Body of pancreas (tissue), 4 donors: ENCODE measurements around the gene CLDN6. TPM values are rescaled to one million over a fixed set of nuclear protein-coding genes. Genes with fewer than 3 reads are reported as not detected.
A peak's percentile ranks its signal among the peaks of the same experiment; 100 is the strongest.

Experiments
- ATAC-seq: fragments of 150-250 bp; one replicate; pipeline ENCODE4 v1.9.1; 2016
- DNase-seq, 4 donors: peaks; one replicate each; pipeline ENCODE4 v3.0.0-alpha.2; 2019
- H3K27ac ChIP-seq, 4 donors: fragments of 200-600 bp; sonication (generic); 1 replicate in 3 of 4; 2 replicates in 1 of 4; pipeline versions ENCODE4 v1.5.1 to v1.6.1; 2016 to 2019; ENCODE audit warnings: mild to moderate bottlenecking in 1 of 4, mixed read lengths in 1 of 4, moderate library complexity in 1 of 4
- H3K27me3 ChIP-seq, 2 donors: fragments of 200-600 bp; sonication (generic); one replicate each; pipeline ENCODE4 v1.6.0; 2016; ENCODE audit warnings: mild to moderate bottlenecking in 1 of 2
- H3K36me3 ChIP-seq, 2 donors: fragments of 200-600 bp; sonication (generic); replicated peaks in 1 of 2; 2 replicates each; pipeline ENCODE4 v1.5.1; 2016; ENCODE audit warnings: low read depth in 2 of 2; ENCODE audit not compliant: insufficient read depth in 1 of 2
- H3K4me1 ChIP-seq: fragments of 200-600 bp; sonication (generic); one replicate; pipeline ENCODE4 v1.6.0; 2016
- H3K4me3 ChIP-seq, 2 donors: fragments of 200-600 bp; sonication (generic); 1 replicate in 1 of 2; 2 replicates in 1 of 2; pipeline ENCODE4 v1.5.1; 2016 to 2019
- H3K9me3 ChIP-seq, 3 donors: fragments of 200-600 bp; sonication (generic); 1 replicate in 2 of 3; 2 replicates in 1 of 3; pipeline ENCODE4 v1.5.1; 2016
- CTCF ChIP-seq, 7 experiments: fragments of 450-650 bp in 4 of 7; fragments of 200-600 bp in 3 of 7; sonication (generic) in 3 of 7; IDR thresholded peaks; one replicate each; pipeline ENCODE4 v1.5.1; 2016 to 2019; ENCODE audit warnings: antibody characterized with exemption in 7 of 7
- POLR2A ChIP-seq, 3 donors: fragments of 450-650 bp; IDR thresholded peaks; one replicate each; pipeline ENCODE4 v1.6.1; 2016; ENCODE audit warnings: antibody characterized with exemption in 3 of 3, mild to moderate bottlenecking in 2 of 3
- WGBS, 2 donors: methylation state at CpG; one replicate each; pipeline ENCODE4 v1.1.5; 2017; 5-methylcytosine and 5-hydroxymethylcytosine counted together
- intact Hi-C: fragments of 100-400 bp; cut with DNase I; formaldehyde crosslinking; loops from one replicate; pipeline ENCODE4 v1.15.1; 2023
- total RNA-seq, 2 donors: library from RNA; depleted of rRNA; stranded (reverse); fragments of >200 nt; gene quantifications; one replicate each; pipeline ENCODE4 v1.1.0, GENCODE V29; 2016

The CLDN6 gene
- total RNA-seq, 2 donors from 2014 or later = 0.33 to 0.78 TPM

- Histone ChIP-seq H3K4me3 (no peak overlapping the region), H3K9me3 (no peaks in the 10 kb centered on the region), H3K36me3 (no peaks in the 10 kb centered on the region), H3K27ac (no peak overlapping the region), H3K27me3 (peaks cover 0 to 32% of the 10 kb centered on the region in 2 donors), H3K4me1 (peaks cover 21% of the 10 kb centered on the region)
- intact Hi-C loops = no loop called here
- ATAC-seq (no peak), DNase-seq (no peak)
- TF ChIP-seq POLR2A (IDR thresholded peaks at IDR 0.05) = no peak
- WGBS, 2 donors = 30 to 56% methylated on average over 1 to 12 of the region's 13 CpGs
Observed at GRCh38 chr16:3047387-3047720, 29.4 kb upstream of the CLDN6 start.

DNA sequence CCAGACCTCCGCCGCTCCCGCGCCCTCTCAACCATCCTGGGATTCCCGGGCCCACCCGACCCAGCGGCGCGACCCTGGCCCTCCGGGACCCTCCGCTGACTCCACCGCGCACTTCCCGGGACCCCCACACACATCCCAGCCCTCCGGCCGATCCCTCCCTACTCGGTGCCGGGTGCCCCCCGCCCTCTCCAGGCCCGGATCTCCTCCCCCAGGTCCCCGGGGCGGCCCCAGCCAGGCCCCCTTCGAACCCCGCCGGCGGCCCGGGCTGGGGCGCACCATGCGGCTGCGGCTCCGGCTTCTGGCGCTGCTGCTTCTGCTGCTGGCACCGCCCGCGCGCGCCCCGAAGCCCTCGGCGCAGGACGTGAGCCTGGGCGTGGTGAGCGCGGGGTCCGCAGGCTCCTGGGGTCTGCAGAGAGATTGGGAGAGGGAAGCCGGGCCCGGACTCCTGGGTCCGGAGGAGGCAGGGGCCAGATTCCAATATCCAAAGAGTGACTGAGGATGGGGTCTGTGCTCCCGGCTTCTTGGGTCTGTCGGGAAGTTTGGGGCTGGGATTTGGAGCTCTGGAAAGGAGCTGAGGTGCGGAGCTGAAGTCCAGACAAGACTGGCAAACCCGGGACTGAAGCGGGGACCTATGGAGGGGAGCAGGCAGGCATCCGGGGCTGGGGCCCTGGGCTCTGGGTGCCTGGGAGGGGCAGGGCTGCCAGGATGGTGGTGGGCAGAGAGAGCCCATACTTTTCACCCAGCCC, 28.8 kb upstream of the CLDN6 start:
- H3K4me1 ChIP-seq = peaks cover 21% of the 10 kb centered on the region
- H3K9me3 ChIP-seq = no peaks in the 10 kb centered on the region
- intact Hi-C loops = no loop called here
- H3K27me3 ChIP-seq = peaks cover 0 to 32% of the 10 kb centered on the region in 2 donors
- DNase-seq (no peak), ATAC-seq (peak; percentile 15)
- no peak overlapping the region for H3K27ac ChIP-seq
- no peaks in the 10 kb centered on the region for H3K36me3 ChIP-seq
- no peak for TF ChIP-seq POLR2A (IDR thresholded peaks at IDR 0.05)
- no peak for TF ChIP-seq CTCF (IDR thresholded peaks at IDR 0.05)
- 6 to 22% methylated on average over 9 to 36 of the region's 54 CpGs for WGBS, 2 donors
- H3K4me3 ChIP-seq = no peak overlapping the region

GRCh38 chr16:3045758-3046640, 28.0 kb upstream of the CLDN6 start, which contains the start of gene MMP25:
MMP25 (plus strand) TSS chr16:3046561; CDS start chr16:3046918, 357 bp downstream.
- Histone ChIP-seq H3K36me3 (no peaks in the 10 kb centered on the region), H3K27ac (no peak within 1 kb of the TSS), H3K4me3 (peak within 1 kb of the TSS; percentile 2 to 17), H3K9me3 (no peaks in the 10 kb centered on the region), H3K27me3 (peaks cover 0 to 32% of the 10 kb centered on the region in 2 donors), H3K4me1 (peaks cover 21% of the 10 kb centered on the region)
- intact Hi-C loops = no loop called here
- no peak for DNase-seq
- ATAC-seq = peak; percentile 56
- TF ChIP-seq CTCF (IDR thresholded peaks at IDR 0.05) (no peak), POLR2A (IDR thresholded peaks at IDR 0.05) (no peak)
- WGBS, 2 donors = 0 to 1% methylated on average over 1 to 69 of the region's 86 CpGs

GRCh38 chr16:3044708-3045107, 26.7 kb upstream of the CLDN6 start:
- WGBS, 2 donors = 89 to 94% methylated on average over 6 of the region's 6 CpGs
- no peak for TF ChIP-seq CTCF (IDR thresholded peaks at IDR 0.05)
- no peak for TF ChIP-seq POLR2A (IDR thresholded peaks at IDR 0.05)
- peaks cover 21% of the 10 kb centered on the region for H3K4me1 ChIP-seq
- no peak for ATAC-seq
- intact Hi-C loops = no loop called here
- DNase-seq = no peak
- peaks cover 0 to 32% of the 10 kb centered on the region in 2 donors for H3K27me3 ChIP-seq
- no peak overlapping the region for H3K27ac ChIP-seq
- no peaks in the 10 kb centered on the region for H3K9me3 ChIP-seq
- no peak overlapping the region for H3K4me3 ChIP-seq
- H3K36me3 ChIP-seq = no peaks in the 10 kb centered on the region

- Histone ChIP-seq H3K9me3 (no peaks in the 10 kb centered on the region), H3K36me3 (no peaks in the 10 kb centered on the region), H3K4me3 (no peak overlapping the region), H3K27ac (no peak overlapping the region), H3K27me3 (peaks cover 0 to 28% of the 10 kb centered on the region in 2 donors), H3K4me1 (peaks cover 37% of the 10 kb centered on the region)
- DNase-seq = no peak
- 86 to 89% methylated on average over 3 of the region's 3 CpGs for WGBS, 2 donors
- no peak for ATAC-seq
- no peak for TF ChIP-seq POLR2A (IDR thresholded peaks at IDR 0.05)
- no peak for TF ChIP-seq CTCF (IDR thresholded peaks at IDR 0.05)
- intact Hi-C loops = no loop called here
Observed at GRCh38 chr16:3042376-3042775, 24.4 kb upstream of the CLDN6 start.
